ENCODE results near the gene TMIGD1.
A peak's percentile ranks its signal among the peaks of the same experiment; 100 is the strongest.

Gene TMIGD1, protein sequence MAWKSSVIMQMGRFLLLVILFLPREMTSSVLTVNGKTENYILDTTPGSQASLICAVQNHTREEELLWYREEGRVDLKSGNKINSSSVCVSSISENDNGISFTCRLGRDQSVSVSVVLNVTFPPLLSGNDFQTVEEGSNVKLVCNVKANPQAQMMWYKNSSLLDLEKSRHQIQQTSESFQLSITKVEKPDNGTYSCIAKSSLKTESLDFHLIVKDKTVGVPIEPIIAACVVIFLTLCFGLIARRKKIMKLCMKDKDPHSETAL

DNA sequence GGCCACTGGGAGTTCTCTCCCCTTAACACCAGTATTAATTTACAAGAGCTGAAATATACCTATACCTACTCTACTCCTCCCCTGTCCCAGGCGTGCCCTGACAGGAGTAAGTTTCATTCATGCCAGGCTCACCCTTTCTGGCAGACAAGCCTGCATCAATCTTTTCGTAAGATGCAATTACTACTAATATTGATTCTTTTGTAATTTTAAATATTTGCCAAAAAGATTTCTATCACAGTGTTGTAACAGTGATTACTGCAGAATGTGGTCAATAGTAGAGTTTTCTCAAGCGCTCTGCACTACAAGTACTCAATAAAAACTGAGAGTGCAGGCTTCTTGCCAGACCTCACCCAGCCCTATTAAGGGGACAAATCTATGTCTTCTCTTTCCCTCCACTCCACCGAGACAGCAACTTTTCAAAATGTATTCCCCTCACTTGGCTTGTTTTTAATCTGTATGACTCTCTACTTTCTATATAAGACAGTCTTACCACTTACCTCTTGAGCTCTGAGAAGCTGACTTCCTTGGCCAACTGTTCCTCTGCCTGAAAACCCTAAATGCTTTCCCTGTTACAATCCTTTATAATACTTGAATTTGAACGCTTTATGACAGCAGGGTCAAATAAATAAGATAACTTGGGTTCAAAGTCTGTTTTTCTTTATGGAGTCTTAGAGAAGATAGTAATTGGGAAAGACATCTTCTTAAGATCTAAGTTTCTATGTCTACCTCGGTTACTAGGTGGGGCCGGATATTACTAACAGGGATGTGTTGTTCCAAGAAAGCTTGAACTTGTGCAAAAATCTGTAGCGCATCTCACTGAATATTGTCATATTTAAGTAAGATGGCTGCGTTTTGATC lies at the start of gene TMIGD1:
TSS of gene TMIGD1 (minus strand) at position 555 of the 858 bp plus-strand sequence. CDS start 1,924 bp downstream, outside the sequence.
- no peak for DNase-seq

DNA sequence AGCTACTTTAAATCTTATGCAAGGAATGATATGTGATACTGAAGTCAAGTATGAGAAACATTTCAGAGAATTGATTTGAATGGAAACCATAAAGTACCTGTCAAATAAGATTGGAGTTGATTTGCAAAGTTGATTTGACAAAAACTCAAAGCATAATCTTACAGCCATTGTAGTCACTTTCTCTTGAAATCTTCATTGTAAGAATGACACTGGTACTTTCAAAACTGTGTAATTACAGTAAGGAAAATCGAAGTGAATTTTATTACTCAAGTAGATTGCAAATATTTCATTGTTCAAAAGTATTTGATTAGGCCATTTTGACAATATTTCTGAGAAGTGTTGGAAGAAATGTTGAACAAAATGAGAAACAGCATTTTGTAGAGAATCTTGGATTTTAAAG lies 48.5 kb upstream of the TMIGD1 start:
- no peak for DNase-seq

DNA sequence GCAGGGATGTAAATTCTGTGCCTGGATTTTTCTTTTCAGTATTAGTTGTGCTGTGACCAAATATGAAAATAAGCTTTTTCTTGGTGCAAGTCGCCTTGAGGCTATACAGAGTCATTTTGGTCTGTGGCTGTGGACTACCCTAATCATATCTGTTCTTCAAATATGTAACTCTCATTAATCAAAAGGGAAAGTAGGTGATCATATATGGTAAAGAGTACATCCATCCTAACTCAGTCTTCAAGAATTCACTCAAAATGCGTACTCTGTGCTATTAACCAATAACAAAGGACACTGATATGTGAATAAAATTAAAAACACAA lies 47.4 kb upstream of the TMIGD1 start:
- no peak for DNase-seq

DNA sequence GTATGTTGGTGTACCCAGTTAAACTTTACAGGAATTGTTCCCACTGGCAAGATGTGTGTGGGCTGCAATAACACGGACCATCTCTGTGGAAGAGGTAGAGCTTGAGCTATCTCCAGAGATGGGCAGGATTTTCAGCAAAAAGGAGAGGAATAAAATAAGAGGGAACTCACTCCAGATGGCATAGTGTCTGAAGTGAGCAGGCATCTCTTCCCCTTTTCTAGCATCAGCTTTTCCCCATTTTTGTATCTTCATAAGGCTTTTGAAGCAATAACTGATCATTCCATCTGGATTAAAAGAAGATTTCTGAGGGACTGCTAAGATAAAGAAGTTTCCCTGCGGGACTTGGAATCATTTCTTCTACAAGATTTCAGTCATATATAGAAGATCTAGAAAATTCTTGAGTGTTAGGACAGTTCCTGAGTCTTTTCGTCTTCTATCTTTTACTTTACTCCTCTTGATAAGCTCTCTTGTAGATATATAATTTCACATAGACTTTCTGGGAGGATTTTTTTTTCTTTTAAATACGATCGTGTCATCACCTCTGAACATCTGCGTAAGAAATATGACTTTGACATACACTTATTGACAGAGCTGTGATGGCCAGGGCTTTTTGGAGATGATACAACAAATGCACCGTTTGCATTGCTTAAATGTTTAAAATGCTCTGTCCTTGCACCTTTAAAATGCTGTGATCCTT lies 46.9 kb upstream of the TMIGD1 start:
- no peak for DNase-seq

DNA sequence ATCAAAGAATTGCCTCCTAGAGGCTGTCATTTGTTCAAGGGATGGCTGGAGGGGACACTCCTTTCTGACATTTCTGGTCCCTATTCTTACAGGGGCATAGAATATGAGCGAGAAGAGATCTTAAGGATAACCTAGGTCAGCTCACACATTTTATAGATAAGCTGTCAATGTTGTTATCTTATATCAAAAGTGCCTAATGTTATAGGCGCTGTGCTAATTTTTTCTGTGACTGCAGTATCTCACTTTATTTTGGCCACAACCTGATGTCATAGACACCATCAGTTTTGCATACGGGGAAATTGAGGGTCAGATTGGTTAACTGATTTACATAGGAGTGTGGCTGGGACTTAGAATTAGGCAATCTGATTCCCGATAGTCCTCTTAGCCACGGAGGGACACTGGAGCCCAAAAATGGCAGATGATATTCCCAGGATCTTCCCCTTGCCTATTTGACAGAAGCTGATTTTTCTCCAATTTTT lies 46.1 kb upstream of the TMIGD1 start:
- DNase-seq = no peak

DNA sequence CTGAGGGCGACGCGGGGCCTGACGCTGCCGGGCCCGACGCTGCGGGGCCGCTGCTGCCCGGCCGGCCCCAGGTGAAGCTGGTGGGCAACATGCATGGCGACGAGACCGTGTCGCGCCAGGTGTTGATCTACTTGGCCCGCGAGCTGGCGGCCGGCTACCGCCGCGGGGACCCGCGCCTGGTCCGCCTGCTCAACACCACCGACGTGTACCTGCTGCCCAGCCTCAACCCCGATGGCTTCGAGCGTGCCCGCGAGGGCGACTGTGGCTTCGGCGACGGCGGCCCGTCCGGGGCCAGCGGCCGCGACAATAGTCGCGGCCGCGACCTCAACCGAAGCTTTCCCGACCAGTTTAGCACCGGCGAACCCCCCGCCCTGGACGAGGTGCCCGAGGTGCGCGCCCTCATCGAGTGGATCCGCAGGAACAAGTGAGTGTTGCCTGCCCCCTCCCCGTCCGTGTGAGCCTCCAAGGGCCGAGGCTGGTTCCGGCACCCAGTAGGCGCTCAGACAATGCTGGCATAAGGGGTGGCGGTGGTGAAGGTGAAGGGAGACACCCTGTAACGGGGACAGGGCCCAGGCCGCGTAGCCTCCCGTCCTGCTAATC lies 45.5 kb upstream of the TMIGD1 start:
- no peak for DNase-seq

DNA sequence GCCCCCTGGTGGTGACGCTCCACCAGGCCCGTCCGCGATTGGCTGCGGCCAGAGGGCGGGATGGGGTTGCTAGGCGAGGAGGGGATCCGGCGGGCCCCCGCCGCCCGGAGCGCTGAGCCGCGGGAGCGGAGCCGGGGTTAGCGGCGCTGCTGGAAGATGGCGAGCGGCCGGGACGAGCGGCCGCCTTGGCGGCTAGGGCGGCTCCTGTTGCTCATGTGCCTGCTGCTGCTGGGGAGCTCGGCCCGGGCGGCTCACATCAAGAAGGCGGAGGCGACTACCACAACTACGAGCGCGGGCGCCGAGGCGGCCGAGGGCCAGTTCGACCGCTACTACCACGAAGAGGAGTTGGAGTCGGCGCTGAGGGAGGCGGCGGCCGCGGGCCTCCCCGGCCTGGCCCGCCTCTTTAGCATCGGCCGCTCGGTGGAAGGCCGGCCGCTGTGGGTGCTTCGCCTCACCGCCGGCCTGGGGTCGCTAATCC lies 45.0 kb upstream of the TMIGD1 start, which contains the start of gene CPD:
TSS of gene CPD (plus strand) at position 103 of the 478 bp plus-strand sequence. CDS start at position 157, 54 bp downstream.
- peak; percentile 86 to 90 for DNase-seq

DNA sequence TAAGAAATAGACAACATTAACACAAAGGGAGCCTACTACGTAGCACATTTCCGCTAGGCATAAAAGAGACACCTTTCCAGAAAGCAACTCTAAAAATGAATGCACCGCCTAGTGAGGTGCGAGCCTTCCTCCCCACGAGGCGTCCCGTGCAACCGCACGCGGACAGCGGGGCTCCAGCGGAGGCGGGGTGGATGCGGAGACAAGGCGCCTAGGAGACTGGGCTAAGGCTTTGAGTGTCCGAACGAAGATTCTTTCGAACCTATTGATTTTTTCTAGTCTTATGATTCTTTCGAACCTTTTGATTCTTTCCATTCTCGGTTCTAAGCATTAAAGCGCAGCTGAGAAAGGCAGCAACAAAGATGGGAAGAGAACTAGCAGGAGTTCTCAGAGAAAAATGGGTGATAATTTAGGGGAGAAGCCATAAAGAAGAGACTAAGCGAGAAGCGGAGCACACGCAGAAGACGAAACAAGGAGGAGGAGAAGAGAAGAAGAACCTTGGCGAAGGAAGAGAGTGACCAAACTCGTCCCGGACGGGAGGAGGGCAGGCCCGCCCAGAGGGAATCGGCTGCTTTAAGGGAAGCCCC lies 44.5 kb upstream of the TMIGD1 start:
- peak in 1 of 2 experiments; percentile 29 for DNase-seq

DNA sequence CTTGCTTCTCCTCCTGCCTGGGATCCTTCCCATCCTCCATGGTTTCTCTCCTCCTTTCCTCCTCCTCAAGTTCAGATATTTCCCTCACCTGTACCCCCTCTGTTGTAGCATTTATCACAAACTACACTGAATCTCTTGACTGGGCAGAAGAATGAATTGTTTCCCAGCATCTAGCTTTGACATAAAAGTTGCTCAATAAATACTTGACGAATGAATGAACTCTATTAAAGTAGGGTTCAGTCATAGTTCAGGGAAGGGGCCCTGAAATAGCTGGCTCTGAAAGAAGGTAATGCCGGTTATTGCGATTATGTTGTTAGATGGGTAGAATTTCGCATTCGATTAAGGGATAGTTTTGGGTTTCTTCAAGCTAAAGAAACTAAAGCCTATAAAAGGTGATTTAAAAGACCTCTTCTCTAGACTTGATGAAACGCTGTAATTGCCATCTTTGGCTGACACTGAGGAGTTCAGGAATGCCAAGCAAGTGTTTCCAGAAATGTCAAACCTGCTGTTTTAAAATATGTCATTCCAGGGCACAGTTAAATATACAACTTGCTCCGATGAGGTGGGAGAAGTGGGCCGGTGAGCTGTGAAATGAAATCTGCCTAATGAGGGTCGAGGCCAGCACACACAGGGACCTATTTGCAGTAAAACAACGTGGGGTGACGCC lies 43.9 kb upstream of the TMIGD1 start:
- no peak for DNase-seq

DNA sequence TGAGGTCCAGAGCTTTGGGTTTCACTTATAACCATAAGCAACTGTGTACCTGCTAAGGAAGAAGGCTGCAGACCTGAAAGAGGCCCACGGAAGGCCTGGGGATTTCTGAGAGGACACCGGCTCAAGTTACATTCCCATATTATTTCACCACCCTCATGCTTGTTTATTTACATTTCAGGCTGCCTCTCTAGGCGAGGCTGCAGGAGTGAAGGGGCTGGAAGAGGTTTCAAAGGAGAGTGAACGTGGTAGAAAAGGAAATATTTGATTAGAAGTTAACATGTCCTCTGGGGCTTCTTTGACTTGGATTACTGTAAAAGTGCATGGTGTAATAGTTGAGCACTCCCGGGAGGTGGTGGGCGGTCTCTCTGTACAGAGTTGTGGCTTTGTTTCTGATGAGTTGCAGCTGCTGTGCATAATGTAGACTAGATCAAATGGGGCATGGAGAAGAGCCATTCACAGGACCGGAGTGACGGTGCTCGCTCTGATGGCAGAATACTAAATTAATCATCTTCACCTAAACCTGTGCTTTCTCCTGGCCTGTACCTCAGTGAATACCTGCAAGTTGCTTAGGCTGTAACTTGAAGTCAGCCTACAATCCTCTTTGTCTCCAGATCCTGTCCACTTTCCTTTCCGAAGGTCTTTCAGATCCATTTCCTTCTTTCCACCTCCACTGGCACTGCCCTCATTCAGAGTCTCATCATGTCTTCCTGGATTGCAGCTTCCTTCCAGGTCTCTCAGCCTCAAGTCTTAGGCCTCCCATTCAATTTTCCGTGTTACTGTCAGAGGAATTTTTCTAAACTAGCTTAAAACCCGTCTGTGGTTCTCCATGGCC lies 43.0 kb upstream of the TMIGD1 start:
- peak; percentile 78 to 85 for DNase-seq

DNA sequence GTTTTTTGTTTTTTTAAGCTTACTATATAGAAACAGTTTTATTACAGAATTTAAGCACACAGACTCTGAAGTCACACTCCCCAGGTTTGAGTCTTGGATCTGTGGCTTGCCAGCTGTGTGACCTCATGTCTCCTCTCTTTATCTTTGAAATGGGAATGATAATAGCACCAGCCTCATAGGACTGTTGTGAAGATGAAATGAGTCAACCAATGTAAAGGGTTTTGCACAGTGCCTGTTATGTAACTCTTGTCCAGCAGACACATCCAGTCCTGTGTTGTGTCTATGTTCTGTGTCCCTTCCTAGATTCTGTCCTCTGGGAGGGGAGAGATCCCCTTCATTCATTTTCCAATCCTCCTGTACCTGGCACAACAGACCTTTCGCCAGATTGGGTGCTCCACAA lies 41.8 kb upstream of the TMIGD1 start:
- DNase-seq = no peak

DNA sequence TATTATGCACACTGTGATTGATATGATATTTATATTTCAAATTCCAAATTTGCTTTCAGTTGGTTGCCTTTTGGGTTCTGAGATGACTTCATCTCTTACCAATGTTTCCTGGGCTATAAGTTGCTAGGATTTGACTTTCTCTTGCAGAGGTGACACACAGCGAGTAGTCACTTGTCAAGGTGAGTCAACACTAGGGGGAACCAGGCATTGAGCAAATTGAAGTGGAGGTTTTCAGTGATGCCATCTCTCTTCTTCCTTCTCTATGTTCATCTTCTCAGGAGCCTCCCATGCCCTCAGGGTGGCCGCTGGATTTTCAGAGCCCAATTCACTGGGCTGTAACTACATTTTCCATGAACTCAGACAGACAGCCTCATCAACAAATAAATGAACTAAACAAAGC lies 38.9 kb upstream of the TMIGD1 start:
- no peak for DNase-seq

DNA sequence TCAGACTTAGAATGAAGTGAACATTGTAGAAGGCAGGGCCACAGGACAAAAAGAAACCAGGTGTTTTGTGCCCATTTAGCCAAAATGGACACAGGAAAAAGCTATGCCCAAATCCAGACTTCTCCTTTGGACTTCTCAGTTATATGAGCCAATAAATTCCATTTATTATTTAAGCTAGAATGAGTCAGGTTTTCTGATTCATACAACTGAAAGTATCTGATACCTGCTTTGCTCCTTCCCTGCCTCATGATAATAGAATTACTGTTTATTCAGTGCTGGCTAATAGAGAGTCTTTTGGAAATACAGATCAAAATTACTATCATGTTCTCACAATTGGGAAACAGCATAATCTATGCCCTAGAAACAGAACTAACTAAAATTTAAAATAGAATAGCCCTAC lies 36.1 kb upstream of the TMIGD1 start:
- no peak for DNase-seq

DNA sequence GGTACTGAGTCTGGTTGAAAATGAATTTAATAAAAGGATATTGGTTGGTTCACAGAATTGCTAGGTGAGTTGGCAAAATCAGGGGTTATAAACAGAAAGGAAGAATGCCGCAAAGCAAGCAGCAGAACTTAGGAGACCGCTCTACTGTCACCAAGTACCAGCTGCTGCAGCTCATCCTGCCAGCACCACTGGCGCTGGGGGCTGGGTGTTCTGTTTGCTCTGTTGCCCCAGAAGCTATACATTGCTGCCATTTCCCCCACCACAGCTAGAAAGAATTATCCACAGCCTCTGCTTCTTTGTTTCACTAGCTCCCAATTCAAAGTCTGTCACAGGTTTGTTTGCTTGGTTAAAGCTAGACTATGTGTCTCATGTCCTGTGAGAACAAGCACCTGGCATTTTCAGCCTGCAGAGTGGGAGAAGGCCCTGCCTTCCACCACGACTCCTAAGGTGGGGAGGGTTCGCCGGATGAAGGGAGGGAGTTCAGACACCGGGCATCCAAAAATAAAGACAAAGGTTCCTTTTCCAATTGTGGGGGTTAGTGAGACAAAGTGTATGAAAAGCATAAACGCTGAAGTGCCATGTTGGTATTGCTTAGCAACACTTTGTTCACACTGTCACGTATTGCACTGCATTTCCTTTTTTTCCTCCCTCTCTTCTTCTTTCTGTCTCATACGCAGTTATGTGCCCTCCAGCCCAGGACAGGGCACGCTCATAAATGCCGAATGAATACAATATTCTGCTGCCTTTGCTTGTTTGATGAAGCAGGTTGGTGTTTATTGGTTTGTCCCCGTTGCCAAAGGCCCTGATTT lies 35.3 kb upstream of the TMIGD1 start:
- DNase-seq = peak; percentile 46 to 50

DNA sequence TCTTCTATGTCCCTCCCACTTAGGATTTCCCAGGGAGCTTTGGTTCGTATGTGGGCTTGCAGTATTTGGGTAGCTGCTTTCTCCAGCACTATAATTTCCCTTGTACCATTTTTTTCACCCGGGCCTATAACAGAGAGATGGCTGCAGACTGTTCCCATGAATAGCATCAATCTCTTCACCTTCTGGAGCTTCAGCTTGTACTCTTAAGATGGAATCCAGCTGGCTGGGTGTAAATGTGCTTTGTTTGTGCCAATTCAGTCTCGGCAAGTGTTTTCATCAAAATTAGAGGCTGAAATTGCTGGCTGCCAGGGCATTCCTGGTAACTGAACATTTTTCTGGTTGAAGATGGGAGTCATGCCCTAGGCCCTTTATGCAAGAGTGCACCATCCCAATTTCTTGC lies 32.7 kb upstream of the TMIGD1 start:
- no peak for DNase-seq

DNA sequence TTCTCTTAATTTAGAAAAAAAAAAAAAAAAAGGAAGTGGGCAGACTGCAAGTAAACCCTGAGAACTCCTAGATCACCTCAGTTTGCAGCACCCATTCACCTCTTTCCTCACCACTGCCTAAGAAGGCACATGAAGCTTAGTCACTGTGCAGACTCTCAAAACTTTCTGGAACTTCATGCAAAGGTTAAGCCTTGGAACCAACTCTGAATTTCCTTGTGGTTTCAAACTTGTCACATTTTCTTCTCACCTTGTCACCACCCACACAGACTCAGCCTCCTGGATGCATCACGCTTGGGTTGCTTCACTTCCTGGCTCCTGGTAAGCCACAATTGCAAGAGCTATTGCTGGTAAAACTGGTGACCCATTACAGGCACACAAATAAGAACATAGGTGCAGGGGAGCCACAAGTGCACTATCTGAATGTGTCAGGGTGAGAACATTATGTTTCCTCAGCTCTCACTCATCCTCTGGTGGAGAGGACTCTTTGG lies 29.9 kb upstream of the TMIGD1 start:
- DNase-seq = no peak

DNA sequence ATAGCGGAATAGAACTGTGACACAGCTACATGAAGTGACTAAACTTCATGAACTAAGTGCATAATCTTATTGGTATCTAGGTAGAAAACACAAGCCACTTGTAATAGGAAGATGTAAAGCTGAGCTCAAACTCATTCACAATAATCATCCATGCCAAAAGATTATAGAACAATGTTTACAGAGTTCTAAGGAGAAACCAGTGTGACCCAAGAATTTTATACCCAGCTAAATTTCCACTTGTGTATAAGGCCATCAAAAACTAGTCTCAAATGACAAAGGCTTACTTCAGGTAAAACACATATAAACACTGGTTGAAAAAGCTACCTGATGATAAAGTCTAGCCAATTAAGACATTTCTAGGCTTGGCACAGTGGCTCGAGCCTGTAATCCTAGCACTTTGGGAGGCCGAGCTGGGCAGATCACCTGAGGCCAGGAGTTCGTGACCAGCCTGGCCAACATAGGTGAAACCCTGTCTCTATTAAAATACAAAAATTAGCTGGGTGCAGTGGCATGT lies 28.0 kb upstream of the TMIGD1 start:
- no peak for DNase-seq

DNA sequence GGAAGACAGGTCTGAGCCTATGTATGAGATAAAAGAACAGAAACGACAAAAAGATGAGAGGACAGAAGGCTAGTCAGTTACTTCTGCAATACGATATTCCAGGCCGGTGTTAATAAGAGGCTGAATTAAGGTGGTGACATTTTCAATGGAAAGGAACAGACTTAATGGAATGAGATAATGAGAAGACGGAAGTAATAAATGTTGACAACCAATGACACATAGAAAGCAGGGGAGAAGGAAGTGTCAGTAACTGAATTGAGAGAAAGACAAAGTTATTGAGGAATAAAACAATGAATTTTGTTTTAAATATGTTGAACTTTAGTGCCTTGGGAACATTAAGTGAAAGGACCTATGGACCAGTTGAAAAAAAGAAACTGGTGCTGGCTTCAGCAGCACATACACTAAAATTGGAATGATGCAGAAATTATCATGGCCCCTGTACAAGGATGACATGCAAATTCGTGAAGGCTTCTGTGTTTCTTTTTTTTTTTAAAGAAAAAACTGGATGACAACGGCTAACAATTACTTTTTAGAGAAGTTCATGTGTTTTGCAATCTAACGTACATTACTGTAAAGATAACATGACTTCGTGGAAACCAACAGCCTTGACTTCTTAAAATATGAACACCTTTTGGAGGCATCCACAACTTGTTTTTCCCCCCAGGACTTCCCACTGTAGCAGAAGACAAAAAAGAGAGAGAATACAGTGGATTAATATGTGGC lies 26.4 kb upstream of the TMIGD1 start:
- no peak for DNase-seq
